Brain pericyte (primary cell): ENCODE measurements around the gene PLA2G4B.

Experiments used
- DNase-seq: peaks from one replicate; pipeline ENCODE4 v3.0.0-alpha.2; 2012; ENCODE audit warnings: low read depth, low spot score

The PLA2G4B gene

DNA sequence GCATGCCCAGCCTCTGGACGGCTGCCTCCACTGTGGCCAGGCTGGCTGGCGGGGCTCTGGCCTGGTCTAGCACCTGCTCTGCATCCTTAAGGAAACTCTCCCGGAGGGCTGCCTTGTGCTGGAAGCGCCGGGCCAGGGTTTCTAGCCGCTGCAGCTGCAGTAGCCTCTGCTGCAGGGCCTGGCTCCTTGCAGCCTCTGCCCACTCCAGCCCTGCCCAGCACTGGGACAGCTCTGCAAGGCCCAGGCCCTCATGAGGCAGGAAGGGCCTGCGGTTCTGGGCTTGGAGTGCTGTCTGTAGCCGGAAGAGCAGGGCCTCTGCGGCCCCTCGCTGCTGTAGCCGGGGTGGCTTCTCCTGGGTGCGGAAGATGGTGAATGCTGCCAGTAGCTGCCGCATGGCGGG is 47.2 kb downstream of the PLA2G4B start:
- DNase-seq, result no peak

- no peak for DNase-seq
These were observed 48.1 kb downstream of the PLA2G4B start for GRCh38 chr15:41886741-41887140.

DNA sequence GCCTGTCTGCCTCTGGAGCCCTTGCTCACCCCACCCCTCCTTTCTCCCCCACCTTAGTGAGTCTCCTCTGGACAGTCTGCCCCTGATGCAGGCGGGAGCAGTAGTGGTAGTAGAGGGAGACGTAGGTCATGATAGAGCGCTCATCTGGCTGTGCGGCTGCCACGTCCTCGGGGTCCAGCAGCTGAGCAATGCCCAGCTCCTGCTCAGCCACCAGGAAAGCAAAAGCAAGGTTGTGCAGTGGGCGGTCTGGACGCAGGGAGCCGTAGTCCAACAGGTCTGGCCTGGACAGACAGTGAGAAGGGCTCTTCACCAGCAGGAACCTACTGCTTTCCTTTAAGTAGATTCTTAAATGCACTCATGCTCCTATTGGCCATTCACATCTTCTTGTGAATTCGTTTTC is 48.5 kb downstream of the PLA2G4B start:
- no peak for DNase-seq

GRCh38 chr15:41887893-41888292 is 49.2 kb downstream of the PLA2G4B start:
- DNase-seq, result no peak

DNA sequence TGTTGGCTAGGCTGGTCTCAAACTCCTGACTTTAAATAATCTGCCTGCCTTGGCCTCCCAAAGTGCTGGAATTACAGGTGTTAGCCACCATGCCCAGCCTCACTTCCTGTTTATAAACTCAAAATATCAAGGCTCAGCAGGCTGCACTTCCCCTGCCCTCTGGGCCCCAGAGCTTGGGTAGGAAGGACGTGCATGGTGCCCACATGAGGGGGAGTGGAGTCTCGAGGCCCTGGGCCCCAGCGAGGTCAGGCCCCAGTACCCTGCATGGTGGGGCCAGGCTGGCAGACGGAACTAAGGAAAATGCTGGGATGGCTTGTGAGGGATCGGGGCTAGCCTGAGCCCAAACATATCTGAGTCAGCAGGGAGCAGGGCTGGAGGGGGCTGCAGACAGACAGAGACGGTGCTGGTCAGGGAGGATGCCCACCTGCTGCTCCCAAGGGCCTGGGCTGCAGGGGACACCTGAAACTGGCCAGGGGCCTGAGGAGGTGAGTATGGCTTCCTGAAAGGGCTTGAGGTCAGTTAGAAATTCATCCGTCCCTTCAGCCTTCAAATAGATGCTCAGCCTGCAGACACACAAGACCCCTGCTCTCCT is 50.1 kb downstream of the PLA2G4B start:
- DNase-seq, result no peak

- no peak for DNase-seq
These were observed 51.5 kb downstream of the PLA2G4B start for GRCh38 chr15:41890050-41890690.

GRCh38 chr15:41891226-41891625 is 52.6 kb downstream of the PLA2G4B start:
- no peak for DNase-seq

DNA sequence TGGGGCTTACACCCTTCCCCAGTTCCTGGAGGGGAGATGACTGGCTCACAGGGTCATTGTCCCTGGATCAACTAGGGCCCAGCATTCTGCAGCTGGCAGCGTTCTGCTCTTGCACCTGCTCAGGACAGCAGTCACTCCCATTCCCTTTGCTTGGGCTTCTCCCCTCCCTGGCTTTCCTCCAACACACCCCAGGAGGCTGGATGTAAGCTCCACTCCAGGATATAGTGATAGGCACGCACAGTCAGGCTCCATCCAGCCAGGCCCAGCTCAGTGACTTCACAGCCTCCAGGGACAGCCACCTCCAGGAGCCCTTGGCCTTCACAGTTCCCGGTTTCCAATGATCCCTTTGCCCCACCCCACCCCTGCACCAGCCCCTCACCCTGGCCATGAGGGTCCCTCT is 53.3 kb downstream of the PLA2G4B start:
- DNase-seq, result no peak

DNA sequence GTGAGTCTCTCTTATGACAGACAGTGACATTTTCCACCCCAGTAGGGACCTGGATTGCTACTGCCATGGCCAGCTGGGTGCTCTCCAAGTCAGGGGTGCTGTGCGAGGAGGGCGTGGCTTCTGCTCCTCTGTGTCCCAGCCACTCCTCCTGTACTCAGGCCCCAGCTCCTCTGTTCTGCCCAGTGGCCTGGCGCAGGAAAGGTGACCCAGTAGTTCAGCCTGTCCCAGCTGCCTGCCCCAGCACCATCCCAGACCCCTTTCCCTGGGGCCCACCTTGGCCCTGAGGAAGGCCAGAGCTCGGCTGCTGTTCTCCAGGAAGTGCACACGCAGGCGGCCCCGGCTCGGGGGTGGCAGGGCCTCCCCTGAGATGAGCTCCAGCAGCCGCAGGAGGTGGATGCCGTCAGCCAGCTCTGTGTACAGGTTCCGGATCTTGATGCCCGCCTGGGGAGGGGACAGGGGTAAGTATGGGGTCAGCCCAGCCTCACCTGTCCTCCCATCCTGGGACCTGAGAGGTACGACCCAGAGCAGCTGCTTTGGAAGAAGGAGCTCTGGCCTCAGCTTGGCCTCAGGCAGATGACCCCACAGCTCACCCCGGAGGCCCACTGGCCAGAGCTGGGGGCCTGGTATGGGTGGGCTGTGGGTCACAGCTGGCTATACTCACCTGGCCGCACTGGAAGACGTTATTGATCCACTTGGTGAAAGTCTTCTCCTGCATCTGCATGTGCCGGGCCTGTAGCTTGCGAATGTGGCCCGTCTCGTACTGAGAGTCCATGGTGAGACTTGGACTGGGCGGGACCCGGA is 54.2 kb downstream of the PLA2G4B start:
- no peak for DNase-seq

DNA sequence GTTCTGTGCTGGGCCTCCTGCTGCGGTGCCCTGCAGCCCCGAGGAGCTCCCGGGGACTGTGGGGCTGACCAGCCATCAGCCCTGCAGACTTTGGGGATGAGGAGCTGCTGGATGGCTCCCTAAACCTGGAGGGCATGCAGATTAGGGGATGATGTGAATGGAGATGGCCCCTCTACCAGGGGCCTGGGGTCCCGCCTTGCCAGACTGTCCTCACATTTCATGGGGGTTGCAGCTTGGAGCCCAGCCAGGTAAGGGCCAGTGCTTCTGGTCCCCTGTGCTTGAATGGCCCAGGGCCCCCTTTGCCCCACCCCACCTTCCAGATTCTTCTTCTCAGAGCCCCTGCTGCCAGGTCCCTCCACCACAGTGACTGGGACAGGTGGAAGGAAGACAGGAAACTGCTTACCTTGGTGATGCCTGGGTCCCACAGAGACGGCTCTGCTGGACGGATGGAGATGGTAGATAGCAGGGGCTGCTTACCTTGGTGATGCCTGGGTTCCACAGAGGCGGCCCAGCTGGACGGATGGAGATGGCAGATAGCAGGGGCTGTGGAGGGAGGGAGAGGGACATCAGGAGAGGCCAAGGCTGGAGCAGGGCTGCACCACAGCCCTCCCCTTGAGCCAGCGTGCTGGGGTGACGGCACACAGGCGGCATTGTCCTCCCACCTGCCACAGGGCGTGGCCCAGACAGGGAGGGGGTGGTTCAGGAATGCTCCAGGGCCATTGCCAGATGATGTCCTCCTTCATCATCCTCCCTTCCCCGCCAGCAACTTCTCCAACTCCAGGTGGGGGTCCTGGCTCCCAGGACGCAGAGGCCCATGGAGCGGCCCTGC is 55.0 kb downstream of the PLA2G4B start, which contains the start of gene SPTBN5:
SPTBN5 (minus strand) TSS at position 632 of the 829 bp plus-strand sequence; CDS start at position 76, 556 bp downstream.
- DNase-seq, result no peak

DNA sequence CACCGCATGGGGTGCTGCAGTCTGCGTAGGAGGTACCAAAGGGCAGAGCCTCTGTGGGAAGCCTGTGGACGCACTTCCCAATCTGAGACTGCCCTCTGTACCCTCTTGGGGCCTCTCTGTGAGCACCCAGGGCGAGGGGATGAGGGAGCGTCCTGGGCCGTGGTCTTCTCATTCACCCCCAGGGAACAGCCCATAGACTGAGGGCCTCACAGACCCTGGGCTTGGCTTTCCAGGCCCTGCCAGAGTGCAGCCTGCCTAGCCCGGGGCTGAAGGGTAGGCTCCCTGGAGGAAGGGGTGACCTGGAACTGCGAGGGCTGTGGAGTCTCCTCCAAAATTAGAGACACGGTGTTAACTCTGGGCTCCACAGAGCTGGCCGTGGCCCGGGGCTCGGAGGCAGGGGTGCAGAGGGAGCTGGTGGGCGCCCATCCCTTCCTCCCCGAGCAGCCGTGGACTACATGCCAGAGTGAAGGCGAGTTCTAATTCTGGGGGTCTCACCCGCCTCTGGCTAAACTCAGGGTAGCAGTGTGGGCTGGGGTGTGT is 55.7 kb downstream of the PLA2G4B start:
- no peak for DNase-seq

DNA sequence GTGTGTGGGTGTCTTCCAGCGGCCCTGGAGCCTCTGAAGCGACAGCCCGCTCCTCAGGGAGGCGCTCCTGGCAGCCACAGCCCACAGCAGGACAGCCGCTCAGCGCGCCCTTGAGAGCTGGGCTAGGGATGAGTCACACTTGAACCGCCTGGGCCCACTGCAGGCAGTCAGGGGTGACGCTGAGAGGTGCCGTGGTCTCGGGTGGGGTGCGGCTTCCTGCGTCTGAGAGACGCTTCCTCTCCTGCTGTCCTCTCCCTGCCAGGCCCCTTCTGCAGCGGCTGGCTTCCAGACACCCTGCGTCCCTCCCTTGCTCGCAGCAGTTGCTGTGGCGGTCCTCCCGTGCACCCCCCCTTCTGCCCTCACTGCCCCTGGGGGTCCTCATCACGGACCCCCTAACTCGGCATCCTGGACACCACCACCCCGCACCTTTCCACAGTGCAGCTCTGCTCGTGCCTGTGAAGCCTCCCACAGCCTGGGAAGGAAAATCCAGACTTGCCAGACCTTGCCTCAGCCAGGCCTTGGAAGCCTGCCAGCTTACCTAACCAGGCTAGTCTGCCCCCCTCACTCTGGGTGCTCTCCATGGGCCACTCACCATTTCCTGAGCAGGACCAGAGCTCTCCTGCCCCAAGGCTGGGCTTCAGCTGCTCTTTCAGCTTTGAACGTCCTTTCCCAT is 56.3 kb downstream of the PLA2G4B start:
- no peak for DNase-seq

DNA sequence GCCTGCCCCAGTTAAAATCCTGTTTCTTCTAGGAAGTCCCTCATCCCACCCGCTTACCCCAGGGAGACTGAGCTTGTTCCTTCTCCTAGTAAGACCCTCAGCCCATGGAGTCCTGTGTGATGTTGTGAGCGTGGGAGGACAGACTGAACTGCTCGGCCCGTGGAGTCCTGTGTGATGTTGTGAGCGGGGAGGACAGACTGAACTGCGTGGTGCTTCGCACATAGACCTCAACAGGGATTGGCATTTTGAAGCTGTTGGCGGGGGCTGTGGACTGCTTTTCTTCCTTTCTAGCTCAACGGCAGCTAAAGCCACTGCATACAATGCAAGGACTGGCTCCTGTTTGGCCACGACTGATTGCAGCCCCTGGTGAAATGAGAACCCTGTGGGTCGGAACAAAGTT is 56.8 kb downstream of the PLA2G4B start:
- no peak for DNase-seq

DNA sequence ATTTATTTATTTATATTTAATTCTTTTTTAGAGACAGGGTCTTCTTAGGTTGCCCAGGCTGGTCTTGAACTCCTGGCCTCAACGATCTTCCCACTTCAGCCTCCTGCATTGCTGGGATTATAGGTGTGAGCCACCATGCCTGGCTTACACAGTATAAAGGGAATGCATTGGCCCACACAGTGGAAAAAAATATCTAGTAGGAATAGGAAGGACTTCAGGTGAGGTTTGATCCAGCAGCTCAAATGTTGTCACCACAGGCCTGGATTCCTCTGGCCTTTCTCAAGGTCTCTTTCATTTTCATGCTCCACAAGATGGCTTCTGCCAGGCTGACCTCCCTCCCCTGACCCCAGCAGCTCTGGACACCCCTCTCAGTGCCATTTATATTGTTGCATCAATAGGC is 57.3 kb downstream of the PLA2G4B start:
- no peak for DNase-seq

GRCh38 chr15:41896566-41896965 is 57.9 kb downstream of the PLA2G4B start:
- DNase-seq, result no peak

DNA sequence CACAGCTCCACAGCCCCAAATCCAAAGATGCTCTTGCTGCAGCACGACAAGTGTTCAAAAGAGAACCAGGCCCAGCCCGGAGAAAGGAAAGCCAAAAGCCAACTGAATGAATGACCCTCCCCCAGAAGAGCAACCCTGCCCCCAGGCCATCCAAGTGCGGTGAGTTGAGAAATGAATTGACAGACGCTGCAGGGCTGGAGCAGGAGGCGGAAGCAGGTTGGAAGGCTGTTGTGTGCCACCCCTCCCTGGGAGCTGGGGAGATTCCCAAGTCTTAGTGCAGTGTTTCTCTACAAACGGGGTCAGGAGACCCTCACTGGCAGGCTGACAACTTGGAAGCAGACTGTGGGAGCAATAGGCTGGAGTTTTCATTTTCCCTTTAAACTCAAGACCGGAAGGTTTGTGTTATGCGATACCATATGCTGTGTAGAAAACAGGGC is 58.7 kb downstream of the PLA2G4B start:
- DNase-seq, result no peak
